HepG2 (cell line): ENCODE measurements around the gene SNN. TPM values are rescaled to one million over a fixed set of nuclear protein-coding genes. Genes with fewer than 3 reads are reported as not detected.

Experiments used
- ESRRA ChIP-seq: sonication (generic); formaldehyde crosslinking; IDR thresholded peaks from 2 replicates; pipeline ENCODE4 v1.5.1; 2020; ENCODE audit warnings: mild to moderate bottlenecking, low read depth, missing genetic modification reagents
- KAT2B ChIP-seq: fragments of 150-350 bp; IDR thresholded peaks from 2 replicates; pipeline ENCODE4 v1.6.1; 2014; ENCODE audit warnings: low read depth, low read length, borderline replicate concordance
- MAZ ChIP-seq, 2 experiments: sonication (generic) in 1 of 2; formaldehyde crosslinking in 1 of 2; IDR thresholded peaks; 2 replicates each; pipeline versions ENCODE4 v1.5.0 to v1.6.1; 2012 to 2020; ENCODE audit warnings: low read depth in 2 of 2, mild to moderate bottlenecking in 2 of 2, borderline replicate concordance in 1 of 2, improper control_type of control experiment in 1 of 2, low read length in 1 of 2, missing genetic modification reagents in 1 of 2, moderate library complexity in 1 of 2
- NFKBIZ ChIP-seq: IDR thresholded peaks from 2 replicates; pipeline ENCODE4 v1.6.1; 2018; ENCODE audit warnings: missing genetic modification reagents, missing compliant biosample characterization
- PRPF4 ChIP-seq: fragments of 200-400 bp; formaldehyde crosslinking; IDR thresholded peaks from 2 replicates; pipeline ENCODE4 v1.6.1; 2016; ENCODE audit warnings: low read length, low read depth; ENCODE audit not compliant: poor library complexity, severe bottlenecking
- SALL1 ChIP-seq: sonication (generic); formaldehyde crosslinking; IDR thresholded peaks from 2 replicates; pipeline ENCODE4 v1.8.0; 2022; ENCODE audit warnings: mild to moderate bottlenecking, missing genetic modification reagents
- TARDBP ChIP-seq: sonication (generic); formaldehyde crosslinking; IDR thresholded peaks from 2 replicates; pipeline ENCODE4 v1.8.0; 2022; ENCODE audit warnings: mild to moderate bottlenecking, missing genetic modification reagents
- TEAD3 ChIP-seq: optimal IDR thresholded peaks from 2 replicates; pipeline ENCODE3; 2016; ENCODE audit warnings: borderline replicate concordance
- ZMYM4 ChIP-seq: sonication (generic); formaldehyde crosslinking; IDR thresholded peaks from 2 replicates; pipeline ENCODE4 v1.8.1; 2023; ENCODE audit warnings: mild to moderate bottlenecking, missing genetic modification reagents
- ZNF275 ChIP-seq: sonication (generic); formaldehyde crosslinking; IDR thresholded peaks from 2 replicates; pipeline ENCODE4 v1.8.0; 2022; ENCODE audit warnings: missing genetic modification reagents, mild to moderate bottlenecking, inconsistent platforms, borderline replicate concordance
- ZNF441 ChIP-seq: sonication (generic); formaldehyde crosslinking; IDR thresholded peaks from 2 replicates; pipeline ENCODE4 v1.7.0; 2021; ENCODE audit warnings: missing genetic modification reagents, borderline replicate concordance
- ZNF512 ChIP-seq: sonication (generic); formaldehyde crosslinking; IDR thresholded peaks from 2 replicates; pipeline ENCODE4 v1.4.0; 2020; ENCODE audit warnings: mild to moderate bottlenecking, missing genetic modification reagents
- ZSCAN25 ChIP-seq: sonication (generic); formaldehyde crosslinking; IDR thresholded peaks from 2 replicates; pipeline ENCODE4 v1.8.0; 2022; ENCODE audit warnings: mild to moderate bottlenecking, missing genetic modification reagents
- polyA plus RNA-seq, 8 experiments: library from polyadenylated mRNA; depleted of rRNA in 3 of 8; stranded (reverse) in 7 of 8; unstranded in 1 of 8; fragments of >200 nt; fragmentation: Illumina TruSeq in 4 of 8; extraction: Trizol in 4 of 8; gene quantifications; 2 replicates each; pipeline versions ENCODE4 v1.2.1 to v1.2.3, GENCODE V29; 2011 to 2016; ENCODE audit warnings: low read depth in 4 of 8, missing spikeins in 1 of 8, mixed read lengths in 1 of 8; ENCODE audit not compliant: insufficient read depth in 1 of 8
- total RNA-seq, 5 experiments: library from RNA; depleted of rRNA; stranded (reverse); fragments of >200 nt; fragmentation: Illumina TruSeq; extraction: Trizol; gene quantifications; 2 replicates each; pipeline ENCODE4 v1.2.3, GENCODE V29; 2016; ENCODE audit warnings: low read depth in 1 of 5
- TF ChIP-seq, protein P1 (sequence below): IDR thresholded peaks from 2 replicates; pipeline ENCODE4 v1.6.1; 2016; ENCODE audit warnings: missing compliant biosample characterization, missing genetic modification reagents, borderline replicate concordance
- TF ChIP-seq, protein P2 (sequence below): IDR thresholded peaks from 2 replicates; pipeline ENCODE4 v1.6.1; 2016
- TF ChIP-seq, protein P3 (sequence below): sonication (generic); formaldehyde crosslinking; IDR thresholded peaks from 2 replicates; pipeline ENCODE4 v1.5.1; 2020; ENCODE audit warnings: mild to moderate bottlenecking, missing genetic modification reagents
- TF ChIP-seq, protein P4 (sequence below), 2 experiments: sonication (generic) in 1 of 2; formaldehyde crosslinking in 1 of 2; IDR thresholded peaks; 2 replicates each; pipeline versions ENCODE4 v1.5.1 to v1.6.1; 2011 to 2020; ENCODE audit warnings: borderline replicate concordance in 1 of 2, low read depth in 1 of 2, low read length in 1 of 2, mild to moderate bottlenecking in 1 of 2, missing genetic modification reagents in 1 of 2, moderate library complexity in 1 of 2

SNN gene
- total and polyA plus RNA-seq, 2 of the 13 experiments (the other 11 are each of a cell fraction or from before 2014, with no cell fraction given) = 5.2 to 8.4 TPM

- TF ChIP-seq TARDBP (no peak; the same call in 1 of the 2 replicates), SALL1 (peak; percentile 74), ZMYM4 (CRISPR knock-in tag) (peak; percentile 45; the same call in 1 of the 2 replicates), TEAD3 (peak; percentile 82), ESRRA (CRISPR knock-in tag) (no peak), ZNF512 (CRISPR knock-in tag) (no peak), ZNF275 (CRISPR knock-in tag) (no peak), ZSCAN25 (CRISPR knock-in tag) (no peak), PRPF4 (no peak), KAT2B (no peak), MAZ (IDR thresholded peaks at IDR 0.05; ENCODE audit: borderline replicate concordance, low read depth, low read length) (peak; percentile 42; the same call in 1 of the 2 replicates), MAZ (CRISPR knock-in tag; IDR thresholded peaks at IDR 0.05; ENCODE audit: low read depth) (peak; percentile 76; the same call in 1 of the 2 replicates), NFKBIZ (no peak), ZNF441 (CRISPR knock-in tag) (no peak)
- TF ChIP-seq, protein P1, sequence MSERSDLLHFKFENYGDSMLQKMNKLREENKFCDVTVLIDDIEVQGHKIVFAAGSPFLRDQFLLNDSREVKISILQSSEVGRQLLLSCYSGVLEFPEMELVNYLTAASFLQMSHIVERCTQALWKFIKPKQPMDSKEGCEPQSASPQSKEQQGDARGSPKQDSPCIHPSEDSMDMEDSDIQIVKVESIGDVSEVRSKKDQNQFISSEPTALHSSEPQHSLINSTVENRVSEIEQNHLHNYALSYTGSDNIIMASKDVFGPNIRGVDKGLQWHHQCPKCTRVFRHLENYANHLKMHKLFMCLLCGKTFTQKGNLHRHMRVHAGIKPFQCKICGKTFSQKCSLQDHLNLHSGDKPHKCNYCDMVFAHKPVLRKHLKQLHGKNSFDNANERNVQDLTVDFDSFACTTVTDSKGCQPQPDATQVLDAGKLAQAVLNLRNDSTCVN (CRISPR knock-in tag) = no peak
- TF ChIP-seq, protein P2, sequence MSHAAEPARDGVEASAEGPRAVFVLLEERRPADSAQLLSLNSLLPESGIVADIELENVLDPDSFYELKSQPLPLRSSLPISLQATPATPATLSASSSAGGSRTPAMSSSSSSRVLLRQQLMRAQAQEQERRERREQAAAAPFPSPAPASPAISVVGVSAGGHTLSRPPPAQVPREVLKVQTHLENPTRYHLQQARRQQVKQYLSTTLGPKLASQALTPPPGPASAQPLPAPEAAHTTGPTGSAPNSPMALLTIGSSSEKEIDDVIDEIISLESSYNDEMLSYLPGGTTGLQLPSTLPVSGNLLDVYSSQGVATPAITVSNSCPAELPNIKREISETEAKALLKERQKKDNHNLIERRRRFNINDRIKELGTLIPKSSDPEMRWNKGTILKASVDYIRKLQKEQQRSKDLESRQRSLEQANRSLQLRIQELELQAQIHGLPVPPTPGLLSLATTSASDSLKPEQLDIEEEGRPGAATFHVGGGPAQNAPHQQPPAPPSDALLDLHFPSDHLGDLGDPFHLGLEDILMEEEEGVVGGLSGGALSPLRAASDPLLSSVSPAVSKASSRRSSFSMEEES (CRISPR knock-in tag) = peak; percentile 74
- TF ChIP-seq, protein P3, sequence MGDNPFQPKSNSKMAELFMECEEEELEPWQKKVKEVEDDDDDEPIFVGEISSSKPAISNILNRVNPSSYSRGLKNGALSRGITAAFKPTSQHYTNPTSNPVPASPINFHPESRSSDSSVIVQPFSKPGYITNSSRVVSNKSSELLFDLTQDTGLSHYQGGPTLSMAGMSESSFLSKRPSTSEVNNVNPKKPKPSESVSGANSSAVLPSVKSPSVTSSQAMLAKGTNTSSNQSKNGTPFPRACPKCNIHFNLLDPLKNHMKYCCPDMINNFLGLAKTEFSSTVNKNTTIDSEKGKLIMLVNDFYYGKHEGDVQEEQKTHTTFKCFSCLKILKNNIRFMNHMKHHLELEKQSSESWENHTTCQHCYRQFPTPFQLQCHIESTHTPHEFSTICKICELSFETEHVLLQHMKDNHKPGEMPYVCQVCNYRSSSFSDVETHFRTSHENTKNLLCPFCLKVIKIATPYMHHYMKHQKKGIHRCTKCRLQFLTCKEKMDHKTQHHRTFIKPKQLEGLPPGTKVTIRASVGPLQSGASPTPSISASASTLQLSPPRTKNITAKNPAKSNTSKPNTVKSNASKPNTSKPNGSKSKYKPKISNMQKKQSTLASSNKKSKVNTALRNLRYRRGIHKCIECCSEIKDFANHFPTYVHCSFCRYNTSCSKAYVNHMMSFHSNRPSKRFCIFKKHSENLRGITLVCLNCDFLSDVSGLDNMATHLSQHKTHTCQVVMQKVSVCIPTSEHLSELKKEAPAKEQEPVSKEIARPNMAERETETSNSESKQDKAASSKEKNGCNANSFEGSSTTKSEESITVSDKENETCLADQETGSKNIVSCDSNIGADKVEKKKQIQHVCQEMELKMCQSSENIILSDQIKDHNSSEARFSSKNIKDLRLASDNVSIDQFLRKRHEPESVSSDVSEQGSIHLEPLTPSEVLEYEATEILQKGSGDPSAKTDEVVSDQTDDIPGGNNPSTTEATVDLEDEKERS (CRISPR knock-in tag) = no peak
- TF ChIP-seq, protein P4, sequence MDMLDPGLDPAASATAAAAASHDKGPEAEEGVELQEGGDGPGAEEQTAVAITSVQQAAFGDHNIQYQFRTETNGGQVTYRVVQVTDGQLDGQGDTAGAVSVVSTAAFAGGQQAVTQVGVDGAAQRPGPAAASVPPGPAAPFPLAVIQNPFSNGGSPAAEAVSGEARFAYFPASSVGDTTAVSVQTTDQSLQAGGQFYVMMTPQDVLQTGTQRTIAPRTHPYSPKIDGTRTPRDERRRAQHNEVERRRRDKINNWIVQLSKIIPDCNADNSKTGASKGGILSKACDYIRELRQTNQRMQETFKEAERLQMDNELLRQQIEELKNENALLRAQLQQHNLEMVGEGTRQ (IDR thresholded peaks at IDR 0.05; ENCODE audit: low read depth, low read length) = no peak
- TF ChIP-seq, protein P4 (CRISPR knock-in tag; IDR thresholded peaks at IDR 0.05; ENCODE audit: borderline replicate concordance) = no peak
These were observed 35.8 kb upstream of the SNN start (continued) for GRCh38 chr16:11632455-11632939.
